Astrocyte of the cerebellum (primary cell): ENCODE measurements around the gene MAGEB17.

Experiments used
- DNase-seq: peaks from one replicate; pipeline ENCODE4 v3.0.0-alpha.2; 2011; ENCODE audit warnings: low read depth
- H3K4me3 ChIP-seq: 2 replicates; pipeline ENCODE4 v1.5.1; 2011; ENCODE audit warnings: mild to moderate bottlenecking, low read depth, low read length, moderate library complexity
- in situ Hi-C: cut with HindIII; loops from 2 replicates; pipeline ENCODE4 v1.10.0; 2017; ENCODE audit warnings: low sequenced_read_pairs
- TF ChIP-seq, protein P1 (sequence below): IDR thresholded peaks from 2 replicates; pipeline ENCODE4 v1.5.1; 2012; ENCODE audit warnings: low read length, low read depth, moderate library complexity, mild to moderate bottlenecking; ENCODE audit errors: missing control alignments

The MAGEB17 gene

DNA sequence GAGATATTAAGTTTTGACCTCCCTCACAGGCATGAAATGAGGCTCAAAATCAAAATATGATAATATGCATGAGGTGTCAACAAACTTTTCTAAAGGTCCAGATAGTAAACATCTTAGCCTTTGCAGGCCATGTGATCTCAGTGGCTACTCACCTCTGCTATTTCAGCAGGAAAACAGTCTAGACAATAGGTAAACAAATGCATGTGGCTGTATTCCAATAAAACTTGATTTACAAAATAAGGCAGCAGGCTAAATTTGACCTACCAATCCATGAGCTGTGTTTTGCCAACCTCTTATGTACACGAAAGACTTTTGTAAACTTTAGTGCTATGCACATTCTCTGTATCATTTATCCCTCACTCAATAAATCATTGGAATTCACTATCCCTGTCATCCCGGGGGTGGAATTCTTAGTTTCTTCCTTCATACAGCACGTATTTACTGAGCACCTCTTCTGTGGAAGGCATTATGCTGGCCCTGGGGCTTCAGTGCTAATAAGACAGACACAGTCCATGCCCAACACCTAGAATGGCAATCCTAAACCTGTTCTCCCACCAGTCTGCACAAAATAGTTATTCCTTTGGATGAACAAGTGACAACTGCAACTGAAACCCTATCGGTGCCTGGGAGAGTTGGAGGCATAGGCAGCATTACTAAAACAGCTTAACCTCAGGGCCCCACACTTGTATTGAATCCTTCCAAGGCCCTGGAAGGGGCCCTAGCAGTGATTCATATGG lies 19.9 kb downstream of the MAGEB17 start:
- TF ChIP-seq, protein P1, sequence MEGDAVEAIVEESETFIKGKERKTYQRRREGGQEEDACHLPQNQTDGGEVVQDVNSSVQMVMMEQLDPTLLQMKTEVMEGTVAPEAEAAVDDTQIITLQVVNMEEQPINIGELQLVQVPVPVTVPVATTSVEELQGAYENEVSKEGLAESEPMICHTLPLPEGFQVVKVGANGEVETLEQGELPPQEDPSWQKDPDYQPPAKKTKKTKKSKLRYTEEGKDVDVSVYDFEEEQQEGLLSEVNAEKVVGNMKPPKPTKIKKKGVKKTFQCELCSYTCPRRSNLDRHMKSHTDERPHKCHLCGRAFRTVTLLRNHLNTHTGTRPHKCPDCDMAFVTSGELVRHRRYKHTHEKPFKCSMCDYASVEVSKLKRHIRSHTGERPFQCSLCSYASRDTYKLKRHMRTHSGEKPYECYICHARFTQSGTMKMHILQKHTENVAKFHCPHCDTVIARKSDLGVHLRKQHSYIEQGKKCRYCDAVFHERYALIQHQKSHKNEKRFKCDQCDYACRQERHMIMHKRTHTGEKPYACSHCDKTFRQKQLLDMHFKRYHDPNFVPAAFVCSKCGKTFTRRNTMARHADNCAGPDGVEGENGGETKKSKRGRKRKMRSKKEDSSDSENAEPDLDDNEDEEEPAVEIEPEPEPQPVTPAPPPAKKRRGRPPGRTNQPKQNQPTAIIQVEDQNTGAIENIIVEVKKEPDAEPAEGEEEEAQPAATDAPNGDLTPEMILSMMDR: no peak
- in situ Hi-C loops: no loop called here

DNA sequence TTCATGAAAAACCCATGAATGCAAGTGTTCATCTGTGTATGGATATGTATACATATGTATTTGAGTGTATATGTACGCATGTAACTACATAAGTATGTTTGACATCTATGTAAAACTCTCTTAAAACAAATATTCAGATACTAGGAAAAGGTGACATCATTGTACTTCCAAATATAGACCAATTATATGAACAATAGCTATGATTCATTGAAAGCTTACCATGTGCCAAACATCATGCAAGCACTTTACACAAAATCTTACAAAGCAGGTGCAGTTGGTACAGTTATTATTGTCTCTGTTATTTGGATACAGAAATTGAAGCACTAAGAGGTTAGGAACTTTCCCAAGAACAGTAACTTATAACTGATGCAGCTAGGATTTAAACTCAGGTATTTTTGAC lies 21.4 kb downstream of the MAGEB17 start:
- no peak overlapping the region for H3K4me3 ChIP-seq
- DNase-seq: no peak
- TF ChIP-seq, protein P1: no peak
- in situ Hi-C loops: no loop called here

More for the DNA sequence above, 19.9 kb downstream of the MAGEB17 start:
- H3K4me3 ChIP-seq: no peak overlapping the region
- no peak for DNase-seq

DNA sequence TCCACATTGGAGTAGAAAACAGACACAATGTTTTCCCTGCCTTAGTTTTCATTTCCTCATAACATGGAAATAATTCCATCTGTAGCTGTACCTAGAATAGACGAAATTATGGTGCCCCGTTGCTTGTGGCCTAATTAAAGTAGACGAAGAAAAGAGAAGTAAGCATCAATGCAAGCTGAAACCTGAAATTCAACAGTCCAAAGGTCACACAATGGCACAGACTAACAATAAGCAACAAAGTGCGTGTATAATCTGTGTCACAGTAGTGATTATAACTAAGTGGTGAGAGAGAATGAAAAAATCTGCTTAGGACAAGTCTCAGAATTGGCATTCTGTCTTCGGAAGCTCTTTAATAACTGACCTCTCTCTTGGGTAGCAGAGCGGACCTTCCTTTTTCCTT lies 24.3 kb downstream of the MAGEB17 start:
- in situ Hi-C loops: no loop called here
- DNase-seq: no peak
- H3K4me3 ChIP-seq: no peak overlapping the region
- TF ChIP-seq, protein P1: no peak

DNA sequence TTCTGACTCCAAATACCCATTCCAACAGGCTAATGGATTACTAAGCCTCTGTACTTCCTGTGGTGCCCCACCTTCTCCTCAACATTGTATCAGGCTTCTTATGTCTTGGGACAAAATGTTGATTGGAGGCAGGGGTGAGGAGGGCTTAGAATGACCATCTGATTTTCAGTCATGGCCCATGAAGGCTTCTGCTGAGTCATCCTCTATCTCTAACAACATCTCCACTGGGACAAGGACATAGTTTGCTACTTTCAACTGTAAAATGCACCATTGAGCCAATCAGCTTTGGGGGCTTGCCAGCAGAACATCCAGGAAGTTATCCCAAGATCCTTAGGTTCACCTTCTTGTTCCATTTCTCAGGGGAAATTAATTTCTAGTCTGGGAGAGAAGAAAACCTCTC lies 29.5 kb downstream of the MAGEB17 start:
- in situ Hi-C loops: no loop called here
- H3K4me3 ChIP-seq: no peak overlapping the region
- TF ChIP-seq, protein P1: no peak
- DNase-seq: no peak

DNA sequence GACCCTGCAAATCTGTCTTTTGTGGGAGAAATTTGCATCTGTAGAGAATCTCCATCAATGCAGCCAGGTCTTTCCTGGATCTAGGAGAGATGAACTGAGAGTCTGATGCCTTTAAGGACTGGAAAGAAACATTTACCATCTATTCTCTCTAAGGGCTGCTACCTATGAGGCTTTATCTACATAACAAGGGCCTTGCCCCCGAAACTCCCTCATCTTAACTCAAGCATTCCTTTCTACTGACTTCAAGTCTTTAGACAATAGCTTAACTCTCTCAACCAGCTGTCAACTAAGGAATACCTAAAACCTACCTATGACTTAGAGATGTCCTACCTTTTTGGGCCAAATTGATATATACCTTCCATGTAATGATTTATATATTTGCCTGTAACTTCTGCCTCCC lies 32.1 kb downstream of the MAGEB17 start:
- in situ Hi-C loops: no loop called here
- DNase-seq: no peak
- TF ChIP-seq, protein P1: no peak
- H3K4me3 ChIP-seq: no peak overlapping the region

DNA sequence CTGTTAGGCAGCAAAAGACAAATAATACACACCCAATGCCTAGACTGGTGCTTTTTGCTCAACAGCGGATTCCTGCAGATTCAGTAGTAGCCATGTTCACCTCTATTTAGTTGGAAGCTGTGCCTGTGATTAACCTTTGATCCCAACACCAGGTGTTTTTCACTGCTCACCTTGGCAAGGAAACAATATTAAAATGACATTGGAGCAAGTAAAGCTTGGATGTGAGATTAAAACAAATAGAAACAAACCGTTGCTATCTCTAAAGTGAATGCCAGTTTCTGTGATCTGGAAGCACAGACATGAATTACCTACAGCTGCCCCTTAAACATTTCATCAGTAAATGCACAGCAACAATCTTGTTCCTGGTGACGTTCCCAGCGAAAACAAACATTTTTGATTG lies 35.7 kb downstream of the MAGEB17 start:
- no peak for DNase-seq
- in situ Hi-C loops: no loop called here
- TF ChIP-seq, protein P1: no peak
- H3K4me3 ChIP-seq: no peak overlapping the region
